NCI-H446 (cell line): ENCODE measurements around the gene GLB1L2.

Source experiments
- DNase-seq, 2 experiments: peaks; one replicate each; lab custom pipeline; 2025; lab: John Stamatoyannopoulos, UW

Gene GLB1L2

GRCh38 chr11:134369656-134370525 lies 38.1 kb downstream of the GLB1L2 start:
- no peak for DNase-seq

- no peak for DNase-seq
Measured at GRCh38 chr11:134370526-134371435, 39.0 kb downstream of the GLB1L2 start.

- no peak for DNase-seq
Measured at GRCh38 chr11:134371436-134372185, 39.8 kb downstream of the GLB1L2 start.

GRCh38 chr11:134372536-134372935 lies 40.7 kb downstream of the GLB1L2 start:
- DNase-seq: no peak

- DNase-seq: peak in 1 of 2 experiments; percentile 45
Measured at GRCh38 chr11:134372961-134373360, 41.2 kb downstream of the GLB1L2 start.

GRCh38 chr11:134373591-134374052 lies 41.8 kb downstream of the GLB1L2 start:
- DNase-seq: no peak

GRCh38 chr11:134374171-134374570 lies 42.4 kb downstream of the GLB1L2 start:
- DNase-seq: no peak

- no peak for DNase-seq
Measured at GRCh38 chr11:134374891-134375550, 43.2 kb downstream of the GLB1L2 start.

- no peak for DNase-seq
Measured at GRCh38 chr11:134376150-134376921, 44.5 kb downstream of the GLB1L2 start.

- no peak for DNase-seq
Measured at GRCh38 chr11:134377876-134378275, 46.1 kb downstream of the GLB1L2 start.

GRCh38 chr11:134379241-134379640 lies 47.5 kb downstream of the GLB1L2 start:
- DNase-seq: no peak

- no peak for DNase-seq
Measured at GRCh38 chr11:134380229-134380628, 48.4 kb downstream of the GLB1L2 start.

GRCh38 chr11:134380785-134381184 lies 49.0 kb downstream of the GLB1L2 start:
- no peak for DNase-seq

- DNase-seq: no peak
Measured at GRCh38 chr11:134382257-134382656, 50.5 kb downstream of the GLB1L2 start.

- DNase-seq: no peak
Measured at GRCh38 chr11:134382830-134383229, 51.0 kb downstream of the GLB1L2 start.

GRCh38 chr11:134383576-134384221 lies 51.9 kb downstream of the GLB1L2 start:
- DNase-seq: no peak

- DNase-seq: no peak
Measured at GRCh38 chr11:134384406-134384805, 52.6 kb downstream of the GLB1L2 start.

- DNase-seq: no peak
Measured at GRCh38 chr11:134385171-134385570, 53.4 kb downstream of the GLB1L2 start.

GRCh38 chr11:134385774-134386565 lies 54.2 kb downstream of the GLB1L2 start:
- peak; percentile 10 to 55 for DNase-seq
